GM19438 (cell line): ENCODE results near the gene CACNA1H.
"Not testable (repeated sequence)": the region's sequence is repeated elsewhere in the genome, so short reads cannot be mapped to it uniquely, and the experiment has no call there.

Experiments used
- ATAC-seq: cut with Tn5 transposase; IDR thresholded peaks from one replicate; pipeline ENCODE4 v1.9.1; 2021; ENCODE audit warnings: low read depth; ENCODE audit not compliant: unreplicated experiment

The CACNA1H gene

GRCh38 chr16:1261131-1261892 lies 108.4 kb downstream of the CACNA1H start:
- ATAC-seq = no peak

- no peak for ATAC-seq
Measured at GRCh38 chr16:1262210-1262845, 109.4 kb downstream of the CACNA1H start.

DNA sequence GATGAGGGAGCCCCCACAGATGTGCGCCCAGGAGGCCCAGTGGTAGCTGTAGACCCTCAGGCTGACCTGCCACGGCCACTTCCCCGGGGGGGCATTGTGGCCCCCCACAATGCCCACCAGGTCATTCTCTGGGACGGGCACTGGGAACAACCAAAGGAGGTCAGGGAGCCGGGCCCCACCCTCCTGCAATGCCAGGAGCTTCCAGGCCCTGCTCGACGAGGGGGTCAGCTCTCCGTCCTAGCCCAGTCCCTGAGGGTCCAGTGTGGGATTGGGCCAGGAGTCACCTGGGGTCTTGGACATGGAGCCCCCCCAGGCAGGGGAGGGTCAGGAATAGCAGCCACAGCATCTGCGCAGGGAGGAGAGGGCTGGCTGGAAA lies 109.9 kb downstream of the CACNA1H start:
- no peak for ATAC-seq

DNA sequence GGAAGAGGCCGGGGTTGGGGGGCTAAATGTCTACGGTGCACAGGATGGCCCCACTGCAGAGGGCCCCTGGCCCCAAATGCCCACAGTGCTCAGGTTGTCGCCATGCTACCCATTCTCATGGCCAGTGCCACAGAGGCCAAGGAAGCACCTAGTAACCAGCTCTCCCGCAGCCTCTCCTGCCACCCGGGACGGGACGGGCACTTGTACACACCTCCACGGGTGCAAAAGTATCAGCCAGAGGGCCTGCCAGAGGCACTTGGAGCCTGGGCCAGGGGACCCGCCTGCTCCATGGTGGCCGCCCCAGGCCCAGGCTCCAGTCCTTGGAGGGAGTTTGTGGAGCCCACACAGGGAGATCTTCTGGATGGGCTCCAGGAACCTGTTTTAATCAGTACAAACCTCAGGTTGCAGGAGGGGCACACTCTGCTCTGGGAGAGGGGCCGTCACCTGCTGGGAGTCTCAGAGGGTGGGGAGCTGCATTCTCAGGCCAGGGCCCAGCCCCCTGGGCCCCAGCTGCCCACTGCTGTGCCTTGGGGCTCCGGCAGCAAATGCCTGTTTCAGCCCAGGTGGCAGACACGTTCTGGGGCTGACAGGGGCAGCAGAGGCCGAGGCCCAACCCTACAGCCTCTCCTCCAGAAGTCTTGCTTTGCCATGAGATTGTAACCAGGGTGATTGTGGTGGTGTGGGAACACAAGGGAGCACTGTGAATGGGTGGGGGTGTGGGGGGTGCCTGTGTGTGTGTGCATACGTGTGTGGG lies 110.9 kb downstream of the CACNA1H start:
- no peak for ATAC-seq

DNA sequence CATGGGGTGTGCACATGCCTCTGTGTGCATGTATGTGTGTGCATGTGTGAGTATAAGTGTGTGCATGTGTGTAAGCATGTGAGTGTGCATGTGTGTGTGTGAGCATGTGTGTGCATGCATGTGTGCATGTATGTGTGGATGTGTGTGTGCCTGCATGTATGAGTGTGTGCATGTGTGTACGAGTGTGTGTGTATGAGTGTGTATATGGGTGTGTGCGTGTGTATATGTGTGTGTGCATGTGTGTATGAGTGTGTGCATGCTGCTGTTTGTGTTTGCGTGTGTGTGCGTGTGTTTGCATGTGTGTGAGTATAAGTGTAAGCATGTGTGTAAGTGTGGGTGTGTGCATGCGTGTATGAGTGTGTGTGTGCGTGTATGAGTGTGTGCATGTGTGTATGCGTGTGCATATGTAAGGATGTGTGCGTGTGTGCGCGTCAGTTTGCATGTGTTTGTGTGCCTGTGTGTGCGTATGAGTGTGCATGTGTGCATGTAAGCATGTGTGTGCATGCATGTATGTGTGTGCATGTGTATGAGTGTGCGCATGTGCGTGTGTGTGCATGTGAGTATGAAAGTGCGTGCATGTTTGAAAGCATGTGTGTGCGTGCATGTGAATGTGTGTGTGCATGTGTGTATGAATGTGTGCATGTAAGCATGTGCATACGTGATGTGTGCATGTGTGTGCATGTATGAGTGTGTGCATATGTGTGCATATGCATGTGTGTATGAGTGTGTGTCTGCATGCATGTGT lies 111.6 kb downstream of the CACNA1H start:
- no peak for ATAC-seq

DNA sequence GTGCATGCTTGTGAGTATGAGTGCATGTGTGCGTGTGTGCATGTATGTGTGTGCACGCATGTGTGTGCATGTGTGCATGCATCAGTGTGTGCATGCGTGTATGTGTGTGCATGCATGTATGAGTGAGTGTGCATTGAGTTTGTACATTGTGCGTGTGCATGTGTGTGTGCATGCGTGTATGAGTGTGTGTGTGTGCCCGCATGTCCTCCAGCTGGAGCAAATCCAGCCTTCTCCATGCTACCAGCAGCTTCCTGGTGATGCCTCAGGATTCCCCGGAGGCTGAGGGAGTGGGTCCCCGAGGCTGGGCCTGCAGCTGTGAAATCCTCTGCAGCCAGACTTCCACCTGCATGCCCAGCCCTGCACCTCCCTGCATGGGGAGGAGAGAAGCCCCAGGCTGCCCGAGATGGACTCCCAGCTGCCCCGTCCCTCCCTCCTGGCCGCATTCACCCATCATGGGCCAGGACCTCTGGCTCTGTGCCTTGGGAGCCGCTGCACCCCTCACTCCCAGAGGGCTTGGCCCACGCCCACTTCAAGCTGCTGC lies 112.3 kb downstream of the CACNA1H start:
- ATAC-seq = no peak

DNA sequence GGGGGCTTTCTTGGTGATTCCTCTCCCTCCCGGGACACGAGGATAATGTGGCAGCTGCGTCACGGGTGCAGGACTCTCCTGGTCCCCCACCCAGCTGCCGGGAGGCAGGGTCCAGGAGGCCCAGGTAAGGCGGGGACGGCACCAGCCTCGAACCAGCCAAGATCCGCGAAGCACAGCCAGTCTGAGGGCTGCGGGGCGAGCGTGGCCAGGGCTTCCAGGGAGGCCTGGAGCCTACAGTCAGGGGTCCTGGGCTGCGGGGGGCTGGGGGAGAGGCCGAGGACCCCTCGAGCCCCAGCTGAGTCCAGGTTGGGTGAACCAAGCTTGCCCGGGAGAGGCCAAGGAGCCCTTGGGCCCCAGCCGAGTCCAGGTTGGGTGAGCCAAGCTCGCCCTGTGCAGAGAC lies 112.9 kb downstream of the CACNA1H start:
- ATAC-seq = no peak

- ATAC-seq = not testable (repeated sequence)
Measured at GRCh38 chr16:1269418-1269817, 116.5 kb downstream of the CACNA1H start.

DNA sequence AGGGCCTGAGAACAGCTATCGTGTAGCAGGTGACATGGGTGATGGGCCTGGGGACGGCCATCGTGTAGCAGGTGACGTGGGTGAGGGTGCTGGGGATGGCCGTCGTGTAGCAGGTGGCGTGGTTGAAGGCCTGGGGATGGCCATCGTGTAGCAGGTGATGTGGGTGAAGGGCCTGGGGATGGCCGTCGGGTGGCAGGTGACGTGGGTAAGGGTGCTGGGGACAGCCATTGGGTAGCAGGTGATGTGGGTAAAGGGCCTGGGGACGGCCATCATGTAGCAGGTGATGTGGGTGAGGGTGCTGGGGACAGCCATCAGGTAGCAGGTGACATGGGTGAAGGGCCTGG lies 118.4 kb downstream of the CACNA1H start:
- ATAC-seq = no peak
